ENCODE measurements around the gene ABHD15.

ABHD15 gene

DNA sequence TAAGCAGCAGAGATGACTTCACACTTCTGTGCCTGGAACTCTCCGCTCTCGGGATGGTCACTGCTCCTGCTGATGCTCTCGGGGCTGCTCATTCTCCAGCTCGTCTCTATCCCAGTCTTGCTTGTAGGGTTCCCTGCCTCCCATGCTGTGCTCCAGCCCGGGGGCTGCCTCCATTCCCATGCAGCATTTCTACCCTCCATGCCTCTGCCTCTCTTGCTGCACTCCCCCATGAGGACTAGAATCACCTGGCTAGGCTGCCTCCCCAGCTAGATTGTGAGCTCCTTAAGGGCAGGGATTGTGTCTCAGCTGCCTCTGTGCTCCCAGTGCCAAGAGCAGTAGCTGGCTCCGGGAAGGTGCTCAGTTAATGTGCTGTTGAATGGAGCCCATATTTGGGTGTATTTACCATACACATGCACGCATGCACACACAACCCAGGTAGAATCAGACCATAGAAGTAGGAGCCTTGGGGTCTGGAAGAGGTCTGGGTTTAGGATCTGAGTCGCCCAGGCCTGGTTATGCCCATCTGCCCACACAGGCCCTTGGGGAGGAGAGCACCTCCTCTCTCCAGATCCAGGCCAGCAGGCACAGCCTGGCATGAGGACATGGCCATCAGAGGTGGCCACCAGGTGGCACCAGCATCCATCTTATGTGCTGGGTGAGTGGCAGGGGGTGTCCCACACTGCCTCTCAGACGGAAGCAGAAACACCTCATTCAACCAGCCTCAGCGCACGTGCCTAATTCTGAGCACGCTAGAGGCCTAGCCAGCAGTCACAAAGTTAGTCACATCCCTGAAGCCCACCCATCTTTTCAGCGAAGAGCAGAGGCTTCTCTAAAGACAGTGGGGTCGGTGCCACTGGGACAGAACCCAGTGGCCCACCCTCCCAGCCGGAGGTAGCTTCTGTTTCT is 13.3 kb upstream of the ABHD15 start:
- Histone ChIP-seq H3K4me1 (ENCODE audit: control insufficient read depth, insufficient read depth, low read length) (peaks cover 10% of the 10 kb centered on the region), H3K27me3 (ENCODE audit: control insufficient read depth, insufficient read depth, low read length, poor library complexity, severe bottlenecking) (no peaks in the 10 kb centered on the region), H3K27ac (ENCODE audit: insufficient read depth, low read depth, low read length, poor library complexity, severe bottlenecking) (no peak overlapping the region), H3K9me3 (ENCODE audit: control insufficient read depth, low read length) (no peaks in the 10 kb centered on the region), H3K4me3 (ENCODE audit: insufficient read depth, low read depth, low read length) (no peak overlapping the region), H3K36me3 (ENCODE audit: control insufficient read depth, insufficient read depth, low read length) (peaks cover 22% of the 10 kb centered on the region)
- WGBS, 2 experiments: 68 to 72% methylated on average over 15 of the region's 15 CpGs

DNA sequence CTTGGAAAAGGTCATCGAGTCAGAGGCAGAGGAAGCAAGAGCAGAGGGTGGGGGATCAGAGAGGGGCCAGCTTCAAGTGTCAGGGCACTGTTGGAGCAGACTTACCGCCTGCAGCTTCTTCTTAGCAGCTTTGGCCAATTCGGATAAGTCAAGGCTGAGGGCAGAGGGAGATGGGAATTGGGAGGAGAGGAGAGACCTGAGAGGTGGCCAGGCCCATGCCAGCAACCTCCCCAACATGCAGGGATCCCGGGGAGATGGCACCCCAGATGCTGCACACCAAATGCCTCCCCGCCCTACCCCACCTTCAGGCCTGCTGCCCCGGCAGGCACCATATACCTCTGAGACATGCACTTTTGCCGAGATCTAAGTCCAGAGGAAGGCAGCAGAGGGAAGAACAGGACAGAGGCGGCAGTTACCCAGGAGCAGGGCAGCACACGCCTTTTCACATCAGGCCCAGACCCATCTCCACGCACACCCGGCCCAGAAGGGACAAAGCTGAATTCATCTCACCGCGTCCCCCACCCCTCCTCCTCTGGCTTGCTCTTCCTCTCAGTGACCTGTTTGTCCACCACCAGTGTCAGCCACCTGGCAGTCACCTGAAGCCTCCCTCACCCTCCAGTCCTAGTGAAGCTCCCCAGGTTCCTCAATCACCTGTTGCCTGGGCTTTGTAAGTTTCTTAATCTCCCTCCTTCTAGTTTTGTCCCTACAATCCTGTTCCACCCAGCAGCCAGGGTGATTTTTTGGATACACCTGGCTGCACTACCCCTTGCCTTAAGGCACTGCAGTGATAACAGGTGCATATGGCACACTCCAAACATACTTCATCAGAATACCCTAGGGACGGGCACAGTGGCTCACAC is 12.0 kb upstream of the ABHD15 start:
- peaks cover 30% of the 10 kb centered on the region for H3K36me3 ChIP-seq (ENCODE audit: control insufficient read depth, insufficient read depth, low read length)
- H3K27me3 ChIP-seq (ENCODE audit: control insufficient read depth, insufficient read depth, low read length, poor library complexity, severe bottlenecking): no peaks in the 10 kb centered on the region
- H3K4me1 ChIP-seq (ENCODE audit: control insufficient read depth, insufficient read depth, low read length): no peaks in the 10 kb centered on the region
- H3K9me3 ChIP-seq (ENCODE audit: control insufficient read depth, low read length): no peaks in the 10 kb centered on the region
- no peak overlapping the region for H3K4me3 ChIP-seq (ENCODE audit: insufficient read depth, low read depth, low read length)
- H3K27ac ChIP-seq (ENCODE audit: insufficient read depth, low read depth, low read length, poor library complexity, severe bottlenecking): no peak overlapping the region
- WGBS, 2 experiments: 93 to 94% methylated on average over 14 of the region's 14 CpGs

DNA sequence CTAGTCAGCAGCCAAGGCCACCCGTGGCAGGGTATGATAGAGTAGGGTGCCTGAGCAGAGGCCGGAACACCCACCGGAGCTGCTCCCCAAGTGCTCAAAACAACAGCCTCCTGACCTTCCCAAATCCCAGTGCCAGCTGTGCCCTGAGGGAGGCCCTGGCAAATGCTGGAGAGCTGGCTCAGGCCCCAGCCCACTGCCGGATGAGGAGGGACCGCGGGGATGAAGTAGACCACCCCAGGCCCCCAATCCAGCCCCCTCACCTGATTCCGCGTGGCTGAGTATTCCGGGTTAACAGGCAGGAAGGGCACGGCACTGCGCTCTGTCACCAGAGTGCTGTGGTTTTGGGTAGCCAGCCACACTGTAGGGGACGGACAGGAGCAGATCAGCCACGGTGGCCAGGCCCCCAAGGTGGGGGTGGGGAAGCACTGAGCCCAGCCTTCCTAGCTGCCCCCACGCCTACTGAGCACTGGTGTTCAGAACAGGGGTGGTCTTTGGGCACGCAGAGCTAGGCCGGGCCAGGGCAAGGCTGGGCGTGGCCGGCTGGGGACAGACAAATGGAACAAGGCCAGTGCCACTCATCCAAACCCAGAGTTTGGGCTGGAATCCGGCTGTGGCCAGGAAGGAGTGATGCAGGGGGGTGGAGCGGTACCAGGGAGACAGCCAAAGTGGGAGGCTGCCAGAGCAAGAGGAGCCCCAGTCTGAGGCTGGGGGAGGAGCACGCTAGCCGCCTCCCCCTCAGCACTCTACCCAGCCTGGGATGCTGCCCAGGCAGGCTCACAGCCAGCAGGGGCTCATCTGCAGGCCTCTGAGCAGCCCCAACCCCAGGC is 10.8 kb upstream of the ABHD15 start:
- no peaks in the 10 kb centered on the region for H3K4me1 ChIP-seq (ENCODE audit: control insufficient read depth, insufficient read depth, low read length)
- H3K36me3 ChIP-seq (ENCODE audit: control insufficient read depth, insufficient read depth, low read length): peaks cover 30% of the 10 kb centered on the region
- H3K27me3 ChIP-seq (ENCODE audit: control insufficient read depth, insufficient read depth, low read length, poor library complexity, severe bottlenecking): peaks cover under 1% of the 10 kb centered on the region
- 94 to 95% methylated on average over 22 of the region's 22 CpGs for WGBS, 2 experiments
- no peak overlapping the region for H3K4me3 ChIP-seq (ENCODE audit: insufficient read depth, low read depth, low read length)
- no peaks in the 10 kb centered on the region for H3K9me3 ChIP-seq (ENCODE audit: control insufficient read depth, low read length)
- H3K27ac ChIP-seq (ENCODE audit: insufficient read depth, low read depth, low read length, poor library complexity, severe bottlenecking): no peak overlapping the region

DNA sequence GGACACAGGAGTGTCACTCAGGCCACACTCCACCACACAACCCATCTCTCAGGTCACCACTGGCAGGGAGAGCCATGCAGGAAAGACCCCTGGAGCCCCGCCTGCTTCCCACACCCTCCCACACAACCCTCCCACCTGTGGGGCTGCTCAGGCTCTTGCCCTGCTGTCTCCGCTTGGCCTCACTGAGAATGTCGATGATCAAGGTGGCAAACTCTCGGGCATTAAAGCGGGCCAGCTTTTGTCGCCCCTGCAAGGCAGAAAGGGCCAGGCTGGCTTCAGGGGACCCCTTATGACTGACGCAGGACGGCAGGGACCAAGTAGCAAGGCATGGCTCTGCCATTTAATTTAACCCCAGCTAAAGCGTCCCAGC is 10.1 kb upstream of the ABHD15 start:
- 96% methylated on average over 9 of the region's 9 CpGs for WGBS, 2 experiments
- Histone ChIP-seq H3K36me3 (ENCODE audit: control insufficient read depth, insufficient read depth, low read length) (peaks cover 30% of the 10 kb centered on the region), H3K9me3 (ENCODE audit: control insufficient read depth, low read length) (no peaks in the 10 kb centered on the region), H3K27me3 (ENCODE audit: control insufficient read depth, insufficient read depth, low read length, poor library complexity, severe bottlenecking) (peaks cover 6% of the 10 kb centered on the region), H3K4me3 (ENCODE audit: insufficient read depth, low read depth, low read length) (no peak overlapping the region), H3K4me1 (ENCODE audit: control insufficient read depth, insufficient read depth, low read length) (no peaks in the 10 kb centered on the region), H3K27ac (ENCODE audit: insufficient read depth, low read depth, low read length, poor library complexity, severe bottlenecking) (no peak overlapping the region)

- peaks cover 26% of the 10 kb centered on the region for H3K36me3 ChIP-seq (ENCODE audit: control insufficient read depth, insufficient read depth, low read length)
Measured at GRCh38 chr17:29576214-29577000, 9.6 kb upstream of the ABHD15 start.

DNA sequence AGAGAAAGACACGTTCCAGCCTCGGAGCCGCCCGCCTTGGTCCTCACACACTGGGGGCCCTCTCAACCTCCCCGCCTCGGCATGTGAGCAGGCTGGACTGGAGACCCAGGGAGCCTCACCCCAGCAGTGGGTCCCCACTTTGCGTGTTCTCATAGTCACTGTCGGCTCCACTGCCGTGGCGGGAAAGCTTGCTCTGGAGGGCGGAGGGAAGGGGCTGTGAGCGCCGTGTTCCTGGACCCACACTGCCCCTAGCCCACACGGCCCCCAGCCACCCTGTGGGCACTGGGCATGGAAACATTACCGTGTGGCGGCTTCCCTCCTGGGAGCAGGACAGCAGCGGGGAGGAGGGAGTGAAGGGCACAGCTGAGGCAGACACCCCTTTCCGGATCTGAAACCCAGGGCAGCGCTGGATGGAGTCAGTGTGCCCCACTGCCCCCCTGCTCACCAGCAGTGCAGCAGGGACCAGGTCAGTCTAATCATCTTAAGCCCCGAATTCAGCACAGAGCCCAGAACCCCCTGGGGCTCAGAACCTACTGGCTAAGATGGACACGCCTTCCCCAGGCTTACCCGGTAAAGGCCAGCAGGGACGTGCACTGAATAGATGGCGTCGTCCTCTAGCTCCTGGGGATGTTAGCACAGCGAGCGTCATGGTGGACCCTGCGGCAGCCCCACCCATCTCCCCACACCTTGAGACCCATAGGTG is 8.8 kb upstream of the ABHD15 start:
- Histone ChIP-seq H3K36me3 (ENCODE audit: control insufficient read depth, insufficient read depth, low read length) (peaks cover 21% of the 10 kb centered on the region), H3K27me3 (ENCODE audit: control insufficient read depth, insufficient read depth, low read length, poor library complexity, severe bottlenecking) (peaks cover 10% of the 10 kb centered on the region), H3K4me3 (ENCODE audit: insufficient read depth, low read depth, low read length) (no peak overlapping the region), H3K9me3 (ENCODE audit: control insufficient read depth, low read length) (no peaks in the 10 kb centered on the region), H3K4me1 (ENCODE audit: control insufficient read depth, insufficient read depth, low read length) (no peaks in the 10 kb centered on the region), H3K27ac (ENCODE audit: insufficient read depth, low read depth, low read length, poor library complexity, severe bottlenecking) (no peak overlapping the region)
- WGBS, 2 experiments: 93 to 96% methylated on average over 28 of the region's 28 CpGs

More at GRCh38 chr17:29576214-29577000, 9.6 kb upstream of the ABHD15 start:
- peaks cover 10% of the 10 kb centered on the region for H3K27me3 ChIP-seq (ENCODE audit: control insufficient read depth, insufficient read depth, low read length, poor library complexity, severe bottlenecking)
- H3K4me3 ChIP-seq (ENCODE audit: insufficient read depth, low read depth, low read length): no peak overlapping the region
- 95% methylated on average over 37 of the region's 37 CpGs for WGBS, 2 experiments
- no peaks in the 10 kb centered on the region for H3K9me3 ChIP-seq (ENCODE audit: control insufficient read depth, low read length)
- no peaks in the 10 kb centered on the region for H3K4me1 ChIP-seq (ENCODE audit: control insufficient read depth, insufficient read depth, low read length)
- H3K27ac ChIP-seq (ENCODE audit: insufficient read depth, low read depth, low read length, poor library complexity, severe bottlenecking): no peak overlapping the region

DNA sequence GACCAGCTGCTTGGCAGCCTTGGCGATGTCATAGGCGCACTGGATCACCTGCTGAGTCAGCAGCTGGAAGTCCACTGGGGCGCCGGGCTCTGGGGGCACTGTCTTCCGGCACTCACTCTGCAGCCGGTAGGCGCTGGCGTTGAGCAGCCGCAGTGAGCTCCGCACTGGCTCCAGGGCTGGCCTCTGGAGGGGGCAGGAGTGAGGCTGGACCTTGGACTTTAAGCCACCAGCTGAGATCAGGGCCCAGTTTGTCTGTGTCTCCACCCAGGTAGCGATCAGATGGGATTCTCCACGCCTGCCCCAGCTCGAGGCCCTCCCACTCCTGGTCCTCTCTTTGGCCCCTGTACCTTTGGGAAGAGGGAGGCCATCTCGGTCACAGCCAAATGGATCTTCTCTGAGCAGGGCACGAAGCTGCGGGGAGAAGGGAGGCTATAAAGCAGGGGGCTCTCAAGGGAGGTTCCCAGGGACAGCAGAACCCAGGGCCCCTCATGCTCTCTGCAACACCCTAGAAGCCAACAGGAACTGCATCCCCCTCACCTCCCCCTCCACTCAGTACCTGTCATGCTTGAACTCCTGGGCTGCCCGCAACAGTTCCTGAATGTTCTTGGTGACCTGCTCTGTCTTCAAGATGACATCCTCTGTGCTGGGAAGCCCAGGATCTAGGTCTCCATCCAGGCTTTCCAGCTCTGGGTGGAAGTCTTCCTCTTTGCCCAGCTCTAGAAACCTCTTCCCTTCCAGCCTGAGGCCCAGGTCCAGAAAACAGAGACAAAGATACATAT is 8.1 kb upstream of the ABHD15 start:
- Histone ChIP-seq H3K4me1 (ENCODE audit: control insufficient read depth, insufficient read depth, low read length) (no peaks in the 10 kb centered on the region), H3K4me3 (ENCODE audit: insufficient read depth, low read depth, low read length) (no peak overlapping the region), H3K36me3 (ENCODE audit: control insufficient read depth, insufficient read depth, low read length) (peaks cover 21% of the 10 kb centered on the region), H3K9me3 (ENCODE audit: control insufficient read depth, low read length) (no peaks in the 10 kb centered on the region), H3K27me3 (ENCODE audit: control insufficient read depth, insufficient read depth, low read length, poor library complexity, severe bottlenecking) (peaks cover 10% of the 10 kb centered on the region), H3K27ac (ENCODE audit: insufficient read depth, low read depth, low read length, poor library complexity, severe bottlenecking) (no peak overlapping the region)
- 92 to 94% methylated on average over 17 of the region's 17 CpGs for WGBS, 2 experiments

DNA sequence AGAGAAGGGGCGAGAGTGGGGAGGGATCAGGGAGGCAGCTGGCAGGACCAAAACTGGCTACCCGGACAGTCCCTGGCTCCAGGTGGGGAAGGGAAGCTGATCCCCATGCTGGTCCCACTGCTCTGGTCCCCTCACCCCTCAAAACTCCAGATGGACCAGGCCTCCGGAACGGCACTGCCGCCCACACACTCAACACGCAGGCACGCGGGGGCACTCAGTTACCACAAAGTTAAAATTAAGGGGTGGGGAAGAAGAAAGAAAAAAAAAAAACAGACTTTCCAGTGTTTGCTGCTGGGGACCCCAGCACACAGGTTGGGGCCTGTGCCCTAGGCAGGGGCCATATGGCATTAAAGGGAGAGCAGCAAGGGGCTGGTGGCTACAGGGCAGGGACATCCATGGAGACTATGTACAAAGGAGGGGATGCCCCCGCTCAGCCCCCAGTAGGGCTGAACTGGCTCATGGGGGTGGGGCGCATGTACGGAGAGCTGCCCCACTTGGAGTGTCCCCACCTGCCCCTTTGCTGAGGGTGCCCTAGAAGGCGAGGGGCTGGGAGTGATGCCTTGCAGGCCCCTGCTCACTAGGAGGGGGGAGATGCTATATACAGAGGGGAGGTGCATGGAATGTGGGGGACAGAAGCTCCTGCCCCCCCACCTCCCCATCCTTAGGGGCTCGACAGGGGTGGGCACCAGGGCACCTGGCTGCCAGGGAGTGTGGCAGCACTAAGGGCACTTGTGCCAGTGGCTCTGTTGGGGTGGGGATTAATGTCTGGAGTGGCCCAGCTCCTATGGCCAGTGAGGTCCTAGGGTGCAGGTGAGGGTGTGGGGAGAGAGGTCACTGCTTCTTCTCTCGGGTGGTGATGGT is 7.3 kb upstream of the ABHD15 start:
- no peaks in the 10 kb centered on the region for H3K9me3 ChIP-seq (ENCODE audit: control insufficient read depth, low read length)
- H3K36me3 ChIP-seq (ENCODE audit: control insufficient read depth, insufficient read depth, low read length): peaks cover 21% of the 10 kb centered on the region

More for the DNA sequence above, 7.3 kb upstream of the ABHD15 start:
- Histone ChIP-seq H3K4me1 (ENCODE audit: control insufficient read depth, insufficient read depth, low read length) (peaks cover 8% of the 10 kb centered on the region), H3K27me3 (ENCODE audit: control insufficient read depth, insufficient read depth, low read length, poor library complexity, severe bottlenecking) (peaks cover 14% of the 10 kb centered on the region), H3K27ac (ENCODE audit: insufficient read depth, low read depth, low read length, poor library complexity, severe bottlenecking) (no peak overlapping the region), H3K4me3 (ENCODE audit: insufficient read depth, low read depth, low read length) (no peak overlapping the region)
- 94 to 95% methylated on average over 14 of the region's 14 CpGs for WGBS, 2 experiments

All from ectodermal cell (in vitro differentiated cells).